Measurements from ENCODE around the gene SCAANT1. TPM values are rescaled to one million over a fixed set of nuclear protein-coding genes. Genes with fewer than 3 reads are reported as not detected.

Gene SCAANT1
- total and polyA plus RNA-seq, 2 of the 8 experiments (the other 6 are each of a cell fraction or from before 2014, with no cell fraction given) = not detected

DNA sequence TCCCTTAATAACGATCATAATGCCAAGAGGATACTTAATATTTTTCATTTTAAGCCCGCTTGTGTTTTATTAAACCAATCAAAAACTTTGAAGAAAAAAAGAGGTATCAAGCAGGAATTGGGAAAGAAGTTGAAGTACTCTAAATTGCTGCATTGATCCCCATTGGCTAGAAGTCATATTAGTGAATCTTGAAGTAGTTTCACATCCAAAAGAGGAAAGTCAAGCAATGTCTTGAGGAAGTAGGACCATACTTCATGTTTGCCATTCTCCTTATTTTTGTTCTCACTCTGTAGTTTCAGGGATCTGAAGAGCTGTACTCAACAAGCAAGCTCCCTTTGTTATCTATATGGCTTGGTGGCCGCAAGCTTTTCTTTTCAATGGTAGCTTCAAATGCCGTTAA, 2.2 kb downstream of the SCAANT1 start:
- H4K20me1 ChIP-seq (replicated peaks in 1 of 2; ENCODE audit: control insufficient read depth in 1 of 2, insufficient read depth in 2 of 2, low read length in 2 of 2) = peaks cover 0 to 1% of the 10 kb centered on the region in 2 experiments
- no peak overlapping the region for H3K9ac ChIP-seq (replicated peaks in 1 of 4; ENCODE audit: extremely low read depth in 1 of 4, low read depth in 3 of 4, low read length in 3 of 4)
- H2BK15ac ChIP-seq (ENCODE audit: low read length) = no peak overlapping the region
- FAIRE-seq = no peak
- ChIA-PET POLR2A (ENCODE audit: partially characterized antibody) (interaction anchor here (0.8 to 1.2 kb wide), 2 partner anchors 25 to 465 kb away, joined by 3 read pairs; no protein-coding TSS in a partner anchor), CTCF (ENCODE audit: partially characterized antibody) (interaction anchor here (1.2 to 1.4 kb wide), 2 partner anchors 17 to 27 kb away, joined by 3 read pairs; no protein-coding TSS in a partner anchor)
- no peak overlapping the region for H2BK12ac ChIP-seq (ENCODE audit: low read depth, low read length)
- no peak overlapping the region for H2BK5ac ChIP-seq (ENCODE audit: low read depth, low read length)
- no peaks in the 10 kb centered on the region for H3K36me3 ChIP-seq (ENCODE audit: control insufficient read depth in 2 of 4, insufficient read depth in 4 of 4, low read length in 3 of 4)
- peaks cover 0 to 2% (median 0%) of the 10 kb centered on the region in 4 experiments; a peak in 3 of 7 replicates for H3K4me1 ChIP-seq (replicated peaks in 1 of 4; ENCODE audit: control insufficient read depth in 3 of 4, insufficient read depth in 4 of 4, low read length in 3 of 4)
- H3K4me2 ChIP-seq (ENCODE audit: insufficient read depth in 1 of 2, low read depth in 2 of 2, low read length in 2 of 2) = no peak overlapping the region
- no peaks in the 10 kb centered on the region for H3K79me1 ChIP-seq (ENCODE audit: low read depth, low read length)
- H3K79me2 ChIP-seq (ENCODE audit: control insufficient read depth in 1 of 2, insufficient read depth in 2 of 2, low read length in 2 of 2) = 0 out of 4 replicates have a peak, but pooled peaks cover 0 to 2% of the 10 kb centered on the region in 2 experiments
- no peak overlapping the region for H3K4ac ChIP-seq (replicated peaks; ENCODE audit: insufficient read length, low read depth, low read length)
- H2AK5ac ChIP-seq (ENCODE audit: low read depth, low read length) = no peak overlapping the region
- H2BK20ac ChIP-seq (ENCODE audit: low read length) = no peak overlapping the region
- no peak overlapping the region for H4K5ac ChIP-seq (ENCODE audit: insufficient read length, low read depth, low read length)
- DNase-seq (ENCODE audit: low read depth in 1 of 2, low spot score in 2 of 2) = no peak
- no peak overlapping the region for H3K18ac ChIP-seq (ENCODE audit: extremely low read depth, low read length)
- no peaks in the 10 kb centered on the region for H3K9me3 ChIP-seq (ENCODE audit: insufficient read depth in 2 of 2, low read depth in 1 of 2, low read length in 1 of 2)
- peaks cover 6% of the 10 kb centered on the region for H3K23me2 ChIP-seq (ENCODE audit: low read depth, low read length)
- no peaks in the 10 kb centered on the region for H3K27me3 ChIP-seq (replicated peaks in 1 of 4; ENCODE audit: control insufficient read depth in 3 of 4, extremely low read depth in 1 of 4, insufficient read depth in 3 of 4, low read length in 3 of 4)
- WGBS, 2 experiments (ENCODE audit: extremely low coverage in 1 of 2, insufficient coverage in 1 of 2, insufficient read length in 1 of 2, insufficient replicate concordance in 2 of 2, low coverage in 1 of 2, low lambda C conversion rate in 2 of 2, missing lambda C conversion rate in 1 of 2) = 83% methylated on average over 4 of the region's 4 CpGs; no CpG with 5 or more reads in 1 of the 2 experiments
- no peak overlapping the region for H3K14ac ChIP-seq (ENCODE audit: insufficient read length)
- H3K27ac ChIP-seq (ENCODE audit: low read depth, low read length) = no peak overlapping the region
- H3K23ac ChIP-seq (ENCODE audit: insufficient read length) = no peak overlapping the region
- H4K91ac ChIP-seq (replicated peaks; ENCODE audit: insufficient read length, low read length) = no peak overlapping the region
- no peak overlapping the region for H2AFZ ChIP-seq (ENCODE audit: low read length)
- H2BK120ac ChIP-seq (replicated peaks; ENCODE audit: low read depth, low read length) = no peak overlapping the region
- H3K56ac ChIP-seq (replicated peaks; ENCODE audit: insufficient read length, low read depth, low read length) = no peak overlapping the region
- no peak overlapping the region for H3K4me3 ChIP-seq (ENCODE audit: extremely low read depth in 1 of 4, insufficient read depth in 2 of 4, low read depth in 3 of 4, low read length in 4 of 4)
- no peak overlapping the region for H4K8ac ChIP-seq (ENCODE audit: extremely low read depth, insufficient read depth, low read length)
- TF ChIP-seq KDM4A (IDR thresholded peaks at IDR 0.05; ENCODE audit: low read depth, low read length, severe bottlenecking) (no peak), NANOG (IDR thresholded peaks at IDR 0.05; ENCODE audit: insufficient read depth, low read depth, low read length, poor library complexity, severe bottlenecking) (no peak), SIN3A (conservative IDR thresholded peaks at IDR 0.05 in 1 of 2, IDR thresholded peaks at IDR 0.05 in 1 of 2; ENCODE audit: low read depth in 1 of 2, low read length in 2 of 2) (no peak), RFX5 (IDR thresholded peaks at IDR 0.05; ENCODE audit: borderline replicate concordance, low read depth, low read length) (no peak), HDAC6 (IDR thresholded peaks at IDR 0.05; ENCODE audit: low read depth, low read length) (no peak), EZH2 (IDR thresholded peaks at IDR 0.05; ENCODE audit: low read depth, low read length, severe bottlenecking) (no peak), KDM5A (IDR thresholded peaks at IDR 0.05; ENCODE audit: low read length) (no peak), TAF1 (IDR thresholded peaks at IDR 0.05; ENCODE audit: low read depth, low read length) (no peak), BRCA1 (IDR thresholded peaks at IDR 0.05; ENCODE audit: low read depth, low read length) (no peak), NRF1 (IDR thresholded peaks at IDR 0.05; ENCODE audit: low read depth, low read length) (no peak), GTF2F1 (IDR thresholded peaks at IDR 0.05; ENCODE audit: borderline replicate concordance, low read depth, low read length) (no peak)
- TF ChIP-seq, protein P1, sequence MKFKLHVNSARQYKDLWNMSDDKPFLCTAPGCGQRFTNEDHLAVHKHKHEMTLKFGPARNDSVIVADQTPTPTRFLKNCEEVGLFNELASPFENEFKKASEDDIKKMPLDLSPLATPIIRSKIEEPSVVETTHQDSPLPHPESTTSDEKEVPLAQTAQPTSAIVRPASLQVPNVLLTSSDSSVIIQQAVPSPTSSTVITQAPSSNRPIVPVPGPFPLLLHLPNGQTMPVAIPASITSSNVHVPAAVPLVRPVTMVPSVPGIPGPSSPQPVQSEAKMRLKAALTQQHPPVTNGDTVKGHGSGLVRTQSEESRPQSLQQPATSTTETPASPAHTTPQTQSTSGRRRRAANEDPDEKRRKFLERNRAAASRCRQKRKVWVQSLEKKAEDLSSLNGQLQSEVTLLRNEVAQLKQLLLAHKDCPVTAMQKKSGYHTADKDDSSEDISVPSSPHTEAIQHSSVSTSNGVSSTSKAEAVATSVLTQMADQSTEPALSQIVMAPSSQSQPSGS (IDR thresholded peaks at IDR 0.05; ENCODE audit: low read length) = no peak
